Measurements from ENCODE around the gene SCNN1A. TPM values are rescaled to one million over a fixed set of nuclear protein-coding genes. Genes with fewer than 3 reads are reported as not detected.

SCNN1A gene
- total RNA-seq, 1 donor from 2014 or later: 16.8 TPM

DNA sequence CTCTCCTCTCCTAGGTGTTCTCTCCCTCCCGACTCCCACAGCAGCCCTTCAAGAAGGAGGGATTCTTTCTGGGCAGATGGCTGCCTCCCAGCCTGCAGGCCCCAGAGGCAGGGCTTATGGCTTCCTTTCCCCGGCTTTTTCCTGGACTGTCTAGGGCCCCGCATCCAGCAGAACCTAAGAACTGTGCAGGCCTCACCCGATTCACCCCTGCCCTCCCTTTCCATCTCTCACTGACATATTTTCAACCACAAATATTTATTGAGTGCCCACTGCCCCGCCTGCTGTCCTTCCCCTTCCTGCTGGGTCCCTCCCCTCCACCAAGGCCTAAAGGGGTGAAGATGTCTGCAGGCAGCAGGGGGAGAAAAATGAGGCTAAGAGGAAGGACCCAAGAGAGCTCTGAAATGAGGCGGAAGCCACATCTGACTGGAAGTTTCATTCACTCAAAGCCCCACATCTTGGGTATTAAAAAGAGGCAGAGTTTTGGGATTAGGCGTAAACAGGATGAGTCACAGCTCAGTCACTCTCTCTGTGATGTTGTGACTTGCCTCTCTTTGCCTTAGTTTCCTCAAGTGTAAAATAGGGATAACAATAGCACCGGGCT is 2.9 kb downstream of the SCNN1A start:
- ATAC-seq (peak; percentile 56), DNase-seq (ENCODE audit: low spot score) (no peak)
- intact Hi-C loops (cut with DNase I): no loop called here

DNA sequence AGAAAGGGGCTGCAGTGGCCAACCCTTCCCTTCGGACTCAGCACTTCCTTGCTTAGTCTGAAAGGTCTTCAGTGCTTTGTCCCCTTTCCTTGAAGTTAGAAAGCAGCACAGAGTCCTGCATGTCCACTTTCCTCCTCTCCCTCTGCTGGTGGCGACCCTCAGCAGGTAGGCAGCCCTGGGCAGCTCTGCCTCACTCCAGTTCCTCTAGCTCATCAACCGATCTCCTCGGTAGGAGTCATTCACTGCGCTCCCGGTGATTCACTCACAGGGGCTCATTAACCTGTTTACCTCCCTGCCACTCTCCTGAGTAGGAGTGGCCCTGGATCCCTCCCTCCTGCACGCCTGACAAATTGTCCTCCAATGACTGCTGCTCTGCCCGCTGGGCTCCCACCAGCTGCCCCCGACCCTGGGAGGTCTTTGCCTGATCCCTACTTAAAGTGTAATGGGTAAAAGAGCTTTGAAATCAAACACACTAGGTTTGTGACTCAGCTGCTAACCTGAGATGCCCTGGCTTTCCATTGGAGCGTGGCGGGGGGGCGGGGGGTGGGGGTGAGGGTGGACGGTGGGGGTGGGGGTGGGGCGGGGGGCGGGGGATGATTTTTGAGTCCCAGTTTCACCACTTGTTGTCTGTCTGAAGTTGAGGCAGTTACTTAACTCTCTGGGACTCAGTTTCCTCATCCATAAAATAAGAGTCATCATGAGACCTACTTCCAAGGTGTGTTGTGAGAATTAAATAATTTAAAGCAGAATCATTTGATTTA is 4.2 kb downstream of the SCNN1A start:
- ATAC-seq: no peak
- intact Hi-C loops (cut with DNase I): no loop called here
- no peak for DNase-seq (ENCODE audit: low spot score)

DNA sequence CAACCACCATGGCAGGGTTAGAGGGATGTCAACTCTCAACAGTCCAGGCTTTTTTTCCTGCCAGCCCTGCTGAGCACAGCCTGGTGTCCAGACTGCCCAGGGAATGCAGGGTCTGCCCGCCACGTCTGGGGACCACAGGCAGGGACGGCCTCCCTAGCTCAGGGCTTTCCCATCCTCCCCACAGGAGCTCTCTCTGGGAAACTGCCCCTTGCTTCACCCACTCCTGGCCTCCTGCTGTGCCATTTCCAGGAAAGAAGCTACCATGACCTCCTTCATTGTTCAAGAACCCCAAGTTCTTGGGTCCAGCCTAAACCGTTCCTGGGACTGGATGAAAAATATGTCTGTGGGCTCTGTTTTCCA is 4.8 kb downstream of the SCNN1A start:
- intact Hi-C loops (cut with DNase I): no loop called here
- ATAC-seq: no peak
- DNase-seq (ENCODE audit: low spot score): no peak

DNA sequence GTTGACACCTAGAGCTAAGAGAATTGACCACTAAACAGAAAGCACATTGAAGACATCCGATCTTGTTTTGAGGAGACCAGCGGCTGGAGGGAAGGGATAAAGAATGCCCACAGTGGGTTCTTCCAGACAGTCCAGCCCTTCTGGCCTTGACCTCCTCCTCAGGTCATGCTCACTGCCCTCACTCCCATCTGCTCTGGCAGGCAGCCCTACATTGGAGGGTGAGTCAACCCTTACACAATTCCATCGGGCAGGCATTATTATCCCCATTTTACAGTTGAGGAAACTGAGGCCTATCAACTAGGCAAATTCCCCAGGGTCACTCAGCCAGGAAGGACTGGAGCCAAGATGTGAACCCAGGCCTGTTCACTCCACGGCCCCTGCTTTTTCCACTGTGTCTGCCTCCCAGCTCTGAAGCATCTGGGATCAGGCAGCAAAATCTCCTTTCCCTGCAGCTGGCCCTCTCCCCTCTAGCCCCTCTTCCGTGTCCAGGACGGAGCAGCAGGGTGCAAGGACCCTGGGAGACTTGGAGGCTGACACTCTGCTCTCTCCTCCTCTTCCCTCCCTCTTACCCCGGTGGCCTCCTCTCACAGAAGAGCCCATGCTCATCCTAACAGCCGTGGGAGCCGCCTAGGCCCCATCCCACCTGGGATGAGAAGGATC is 5.3 kb downstream of the SCNN1A start:
- intact Hi-C loops (cut with DNase I): no loop called here
- DNase-seq (ENCODE audit: low spot score) (no peak), ATAC-seq (no peak)

DNA sequence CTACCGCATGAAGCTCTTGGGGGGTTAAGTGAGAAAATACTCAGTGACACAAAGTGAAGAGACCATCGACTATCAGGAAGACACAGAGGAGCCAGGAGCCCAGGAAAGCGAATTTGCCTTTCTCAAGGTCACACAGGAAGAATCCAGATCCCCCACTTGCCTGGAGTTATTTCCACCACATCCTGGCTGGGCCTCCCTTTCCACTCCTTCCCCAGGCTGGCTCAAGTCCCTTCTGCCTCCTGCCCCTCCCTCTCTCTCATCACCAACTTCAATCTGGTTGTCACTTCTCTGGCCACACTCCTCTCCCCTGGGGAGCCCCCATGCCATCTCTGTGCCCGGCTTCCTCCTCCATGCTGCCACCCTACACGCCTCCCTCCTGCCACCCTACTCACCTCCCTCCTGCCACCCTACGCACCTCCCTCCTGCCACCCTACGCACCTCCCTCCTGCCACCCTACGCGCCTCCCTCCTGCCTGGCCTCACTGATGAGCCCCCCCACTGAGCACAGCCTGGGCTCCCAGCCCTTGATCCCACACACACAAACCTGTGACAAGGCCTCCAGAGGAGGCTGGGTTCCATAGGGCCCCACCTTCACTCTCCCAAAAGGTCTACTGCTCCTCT is 6.3 kb downstream of the SCNN1A start:
- no peak for DNase-seq (ENCODE audit: low spot score)
- no peak for ATAC-seq
- intact Hi-C loops (cut with DNase I): no loop called here

DNA sequence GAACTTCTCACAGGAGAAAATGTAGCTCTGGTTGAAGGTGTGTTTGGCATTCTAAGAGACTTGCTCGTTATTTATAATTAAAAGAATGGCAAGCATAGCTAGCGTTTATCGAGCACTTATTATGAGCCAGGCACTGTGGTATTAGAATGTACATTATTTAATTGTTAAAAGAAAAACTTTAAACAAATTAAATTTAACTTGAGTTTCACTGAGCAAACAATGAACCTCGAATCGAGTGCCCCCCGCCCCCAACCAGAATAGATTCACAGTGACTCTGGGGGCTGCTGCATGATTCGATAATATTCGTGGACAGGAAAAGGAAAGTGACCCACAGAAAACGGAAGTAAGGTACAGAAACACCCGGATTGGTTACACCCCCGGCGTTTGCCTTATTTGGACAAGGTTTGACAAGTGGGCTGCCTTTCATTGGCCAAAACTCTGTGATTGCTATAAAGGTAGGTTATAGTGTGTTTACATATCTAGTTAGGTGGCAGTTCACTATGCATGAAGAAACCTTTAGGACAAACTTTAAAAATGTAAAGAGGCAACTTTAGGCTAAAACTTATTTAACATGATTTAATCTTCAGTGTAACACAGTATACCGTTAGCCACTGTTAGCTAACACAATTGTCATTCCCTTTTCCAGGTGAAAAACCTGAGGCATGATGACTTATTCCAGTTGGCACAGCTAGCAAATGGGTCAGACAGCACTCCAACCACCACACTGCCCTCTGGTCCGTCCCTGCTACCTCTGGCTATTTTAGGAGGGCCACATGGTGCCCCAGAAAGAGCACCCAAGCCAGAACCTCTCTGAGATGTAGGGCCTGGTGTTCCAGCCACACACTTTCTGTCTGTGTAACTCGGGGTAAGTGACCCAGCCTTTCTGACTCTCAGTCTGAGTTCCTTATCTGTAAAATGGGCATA is 7.1 kb downstream of the SCNN1A start:
- DNase-seq (ENCODE audit: low spot score): no peak
- intact Hi-C loops (cut with DNase I): no loop called here
- no peak for ATAC-seq

DNA sequence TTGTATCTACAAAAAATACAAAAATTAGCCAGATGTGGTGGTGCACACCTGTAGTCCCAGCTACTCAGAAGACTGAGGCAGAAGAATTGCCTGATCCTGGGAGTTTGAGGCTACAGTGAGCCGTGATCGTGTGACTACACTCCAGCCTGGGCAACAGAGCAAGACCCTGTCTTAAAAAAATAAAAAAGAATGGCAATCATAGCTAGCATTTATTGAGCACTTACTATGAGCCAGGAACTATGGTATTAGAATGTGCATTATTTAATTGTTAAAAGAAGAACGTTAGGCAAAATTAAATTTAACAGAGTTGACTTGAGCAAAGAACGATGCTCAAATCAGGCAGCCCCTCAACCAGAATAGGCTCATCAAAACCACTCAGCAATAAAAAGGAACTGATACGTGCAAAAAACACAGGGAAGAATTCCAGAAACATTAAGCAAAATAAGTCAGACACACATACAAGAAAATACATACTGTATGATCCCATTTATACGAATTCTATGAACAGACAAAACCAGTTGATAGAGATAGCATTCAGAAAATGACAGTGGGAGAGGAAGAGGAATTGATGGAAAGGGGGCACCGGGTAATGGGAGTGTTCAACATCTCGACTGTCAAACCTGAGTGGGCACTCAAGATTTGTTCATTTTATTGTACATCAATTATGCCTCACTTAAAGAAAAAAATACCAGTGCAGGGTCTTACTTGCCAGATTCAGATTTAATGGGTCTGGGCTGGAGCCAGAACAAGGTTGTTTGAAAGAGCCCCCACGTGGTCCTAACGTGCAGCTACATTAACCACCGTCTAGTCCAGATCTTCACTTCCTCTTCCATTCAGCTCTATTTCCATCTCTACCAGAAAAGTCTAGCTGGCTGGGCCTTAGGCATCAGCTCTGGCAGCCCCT is 8.0 kb downstream of the SCNN1A start:
- no peak for ATAC-seq
- no peak for DNase-seq (ENCODE audit: low spot score)
- intact Hi-C loops (cut with DNase I): no loop called here

DNA sequence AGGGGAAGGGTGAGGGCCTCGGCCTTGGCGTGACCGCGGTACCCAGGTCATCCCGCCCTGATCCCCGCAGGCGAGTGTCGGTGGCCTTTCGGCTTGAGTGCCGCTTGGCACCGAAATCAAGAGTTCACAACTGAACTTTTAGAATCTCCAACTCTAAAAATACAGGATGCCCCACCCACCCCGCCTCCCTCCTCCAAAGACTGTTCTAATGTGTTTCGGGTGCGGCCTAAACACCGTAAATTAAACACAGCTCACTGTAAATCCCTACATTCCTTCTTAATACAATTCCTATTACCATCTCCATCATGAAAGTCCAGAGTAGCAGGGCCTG is 11.4 kb downstream of the SCNN1A start:
- ATAC-seq: peak; percentile 51
- DNase-seq (ENCODE audit: low spot score): peak; percentile 75
- intact Hi-C loops (cut with DNase I): no loop called here

DNA sequence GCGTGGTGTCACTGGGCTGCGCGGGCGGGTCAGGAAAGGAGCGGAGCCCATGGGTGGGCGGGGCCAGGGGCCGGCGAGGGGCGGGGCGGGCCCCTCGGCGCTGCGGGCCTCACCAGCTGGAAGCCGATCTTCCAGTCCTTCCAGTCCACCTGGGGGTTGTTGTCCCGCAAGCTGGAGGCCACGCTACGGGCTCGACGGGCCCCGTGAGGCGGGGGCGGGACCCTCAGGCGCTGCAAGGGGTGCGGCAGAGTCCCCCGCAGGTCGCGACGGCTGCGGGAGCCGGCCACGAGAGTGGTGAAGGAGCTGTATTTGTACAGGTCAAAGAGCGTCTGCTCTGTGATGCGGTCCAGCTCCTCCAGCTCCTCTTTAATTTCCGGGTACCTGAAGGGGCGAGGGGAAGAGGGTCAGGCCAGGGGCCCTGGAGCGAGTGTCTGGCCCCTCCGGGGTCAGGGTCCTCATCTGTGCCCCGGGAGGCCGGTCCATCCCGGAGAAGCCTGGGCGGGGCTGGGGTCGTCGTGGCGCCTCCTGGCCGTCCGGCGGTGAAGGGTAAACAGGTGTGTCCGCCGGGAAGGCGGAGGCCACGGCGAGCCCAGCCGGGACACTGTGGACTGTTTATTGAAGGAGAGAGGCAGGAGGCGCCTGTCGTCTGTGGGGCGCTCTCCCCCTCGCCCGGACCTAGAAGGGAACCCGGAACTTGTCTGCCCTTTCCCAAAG is 11.9 kb downstream of the SCNN1A start:
- DNase-seq (ENCODE audit: low spot score) (peak; percentile 85), ATAC-seq (peak; percentile 94)
- intact Hi-C loops (cut with DNase I): no loop called here

DNA sequence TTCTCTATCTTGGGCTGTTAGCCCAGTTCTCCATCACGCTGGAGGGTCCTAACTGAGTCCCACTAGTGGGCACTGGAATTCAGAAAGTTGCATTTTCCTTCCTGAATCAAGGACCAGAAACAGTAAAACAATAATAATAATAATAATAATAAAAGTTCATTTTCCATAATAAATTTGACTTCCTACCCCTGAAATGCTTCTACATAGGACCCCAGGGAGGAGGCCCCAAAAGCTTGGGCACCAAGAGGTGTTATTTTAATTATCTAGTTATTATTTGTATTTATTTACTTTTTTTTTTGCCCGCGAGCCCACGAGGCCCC is 12.4 kb downstream of the SCNN1A start:
- ATAC-seq: no peak
- intact Hi-C loops (cut with DNase I): no loop called here
- DNase-seq (ENCODE audit: low spot score): no peak

DNA sequence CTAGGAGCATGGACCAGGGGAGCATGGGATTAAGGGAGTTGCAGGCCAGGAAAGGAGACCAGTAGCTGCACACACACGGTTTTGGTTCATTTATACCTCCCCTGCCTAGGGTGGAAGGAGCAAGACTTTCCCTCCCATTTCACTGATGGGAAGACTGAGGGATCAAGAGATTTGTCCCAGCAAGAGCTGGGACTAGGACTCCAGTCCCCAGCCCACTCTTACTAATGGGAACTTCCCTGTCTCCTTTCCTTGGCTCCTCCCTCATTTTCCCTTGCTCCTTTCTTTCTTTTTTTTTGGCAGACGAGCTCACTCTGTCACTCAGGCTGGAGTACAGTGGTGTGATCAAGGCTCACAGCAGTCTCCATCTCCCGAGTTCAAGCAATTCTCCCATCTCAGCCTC is 13.0 kb downstream of the SCNN1A start:
- intact Hi-C loops (cut with DNase I): no loop called here
- ATAC-seq: no peak
- DNase-seq (ENCODE audit: low spot score): no peak

DNA sequence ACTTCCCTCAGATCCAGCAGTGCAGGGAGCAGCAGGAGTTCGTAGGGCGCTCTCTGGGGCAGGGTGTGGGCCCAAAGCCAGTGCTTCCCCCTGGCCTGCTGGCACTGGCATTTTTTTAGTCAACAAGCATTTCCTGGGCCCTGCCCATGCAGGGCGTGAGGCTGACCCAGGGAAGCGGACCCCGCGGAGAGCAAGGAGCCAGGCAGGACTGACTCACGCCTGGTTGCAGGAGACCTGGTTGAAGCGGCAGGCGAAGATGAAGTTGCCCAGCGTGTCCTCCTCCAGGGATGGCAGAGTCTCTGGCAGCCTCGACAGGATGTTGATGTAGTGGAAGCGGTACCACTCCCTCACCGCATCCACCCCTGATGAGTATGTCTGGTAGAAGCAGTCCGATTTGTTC is 13.5 kb downstream of the SCNN1A start:
- intact Hi-C loops (cut with DNase I): no loop called here
- ATAC-seq: peak; percentile 8
- no peak for DNase-seq (ENCODE audit: low spot score)

DNA sequence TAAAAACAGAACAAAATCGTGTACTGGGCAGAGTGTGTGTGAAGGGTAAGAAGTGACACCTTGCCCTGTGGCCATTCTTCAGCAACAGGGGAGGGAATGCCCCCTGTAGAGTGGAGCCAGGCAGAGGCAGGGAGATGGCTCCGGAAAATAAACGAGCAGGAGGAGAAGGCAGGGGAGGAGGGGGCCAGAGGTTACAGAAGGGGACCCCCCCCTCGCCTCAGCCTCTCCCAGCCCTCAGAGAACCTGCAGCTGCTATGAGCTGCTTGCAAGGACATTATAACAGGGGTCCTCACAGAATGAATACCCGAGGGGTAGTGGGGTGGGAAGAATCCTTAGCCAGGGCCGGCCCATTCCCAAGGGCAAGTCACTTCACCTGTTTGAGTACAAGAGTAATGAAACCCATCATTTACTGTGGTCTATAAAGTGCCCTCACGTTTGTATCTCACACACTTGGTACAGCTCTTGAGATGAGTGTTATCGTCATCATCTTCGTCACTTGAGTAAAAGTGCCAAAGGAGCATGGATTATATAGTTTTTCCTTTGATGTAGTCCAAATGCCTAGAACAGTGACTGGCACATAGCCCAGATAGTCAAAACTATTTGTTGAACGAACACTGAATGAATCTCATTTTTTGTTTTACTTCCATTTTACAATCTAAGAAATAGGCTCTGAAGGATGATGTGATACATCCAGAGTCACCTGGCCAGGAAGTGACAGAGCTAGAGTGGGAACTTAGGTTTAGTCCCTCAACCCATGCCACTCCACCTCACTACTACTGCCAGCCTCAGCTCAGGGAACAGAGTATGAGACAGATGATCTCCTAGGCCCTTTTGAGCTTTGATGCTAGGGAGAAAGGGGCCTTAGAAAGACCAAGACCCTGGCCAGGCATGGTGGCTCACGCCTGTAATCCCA is 14.5 kb downstream of the SCNN1A start:
- no peak for DNase-seq (ENCODE audit: low spot score)
- ATAC-seq: no peak
- intact Hi-C loops (cut with DNase I): no loop called here

DNA sequence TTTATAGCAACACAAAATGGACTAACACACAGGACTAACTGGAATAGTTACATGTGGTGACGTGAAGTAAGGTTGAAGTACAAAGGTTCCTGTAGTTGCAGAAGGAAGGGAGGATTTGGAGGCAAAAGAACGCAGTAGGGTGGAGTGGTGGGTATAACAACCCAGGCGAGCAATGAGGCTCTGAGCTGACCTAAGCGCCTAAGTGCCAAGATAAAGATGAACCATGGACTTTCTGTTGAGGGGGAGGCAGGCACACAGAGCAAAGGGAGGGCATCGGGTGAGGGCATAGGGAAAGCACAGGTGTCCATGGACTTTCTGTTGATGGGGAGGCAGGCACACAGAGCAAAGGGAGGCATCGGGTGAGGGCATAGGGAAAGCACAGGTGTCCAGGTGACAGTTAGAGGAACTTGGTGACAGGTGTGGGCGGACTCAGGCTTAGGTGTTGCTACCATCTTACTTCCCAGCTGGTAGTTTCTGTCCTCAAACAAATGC is 15.2 kb downstream of the SCNN1A start:
- intact Hi-C loops (cut with DNase I): no loop called here
- DNase-seq (ENCODE audit: low spot score): no peak
- no peak for ATAC-seq

DNA sequence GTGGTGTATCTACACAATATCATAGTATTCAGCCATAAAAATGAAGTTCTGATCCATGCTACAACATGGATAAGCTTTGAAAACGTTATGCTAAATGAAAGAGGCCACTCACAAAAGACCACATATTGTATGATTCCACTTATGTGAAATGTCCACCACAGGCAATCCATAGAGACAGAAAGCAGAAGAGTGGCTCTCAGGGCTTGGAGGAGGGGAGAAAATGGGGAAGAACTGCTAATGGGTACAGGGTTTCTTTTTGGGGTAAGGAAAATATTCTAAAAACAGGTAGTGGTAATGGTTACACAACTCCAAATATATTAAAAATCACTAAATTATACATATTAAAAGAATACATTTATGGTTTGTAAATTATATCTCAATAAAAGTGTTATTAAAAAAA is 16.5 kb downstream of the SCNN1A start:
- intact Hi-C loops (cut with DNase I): no loop called here
- no peak for DNase-seq (ENCODE audit: low spot score)
- no peak for ATAC-seq

DNA sequence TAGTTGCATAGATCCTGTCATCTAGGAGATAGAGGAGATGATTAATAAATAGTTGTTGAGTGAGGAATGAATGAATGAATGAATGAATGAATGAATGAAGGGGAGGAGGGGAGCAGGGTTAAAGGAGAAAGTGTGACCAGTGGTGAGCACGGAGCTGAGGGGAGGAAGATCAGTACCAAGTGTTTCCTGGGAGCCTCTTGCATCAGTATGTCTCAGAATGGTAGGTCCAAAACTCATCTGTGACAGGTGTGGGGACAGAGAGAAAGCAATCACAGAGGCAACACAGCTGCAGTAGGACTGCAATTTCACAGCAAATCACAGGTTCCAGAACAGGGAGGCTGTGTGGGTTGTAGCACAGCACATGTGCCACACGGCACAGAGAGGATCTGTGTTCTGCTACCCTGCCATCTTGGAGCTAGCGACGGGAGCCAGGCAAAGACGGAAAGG is 19.0 kb downstream of the SCNN1A start:
- DNase-seq (ENCODE audit: low spot score) (no peak), ATAC-seq (no peak)
- intact Hi-C loops (cut with DNase I): no loop called here

Data from sciatic nerve (tissue), 2 donors.